Measurements from ENCODE around the gene PDZD8.

DNA sequence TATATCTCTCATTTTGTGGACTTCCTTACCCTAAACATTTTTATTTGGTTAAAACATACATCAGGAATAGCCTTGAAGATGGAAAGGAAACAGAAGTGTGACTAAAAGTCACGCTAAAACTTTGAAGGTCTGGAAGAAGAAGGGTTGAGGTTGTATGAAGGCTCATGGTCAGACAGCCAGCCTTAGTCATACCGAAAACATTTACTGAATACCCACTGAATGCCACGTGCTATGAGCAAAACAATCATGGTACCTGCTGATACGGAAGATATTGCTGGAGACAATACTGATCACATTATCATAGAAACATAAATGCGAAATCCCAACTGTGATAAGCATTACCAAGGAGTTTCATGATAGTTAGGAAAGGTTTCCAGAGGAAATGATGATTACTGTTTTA, 64.0 kb downstream of the PDZD8 start:
- TF ChIP-seq CTCF (conservative IDR thresholded peaks at IDR 0.05; ENCODE audit: low read length) (no peak), EZH2phosphoT487 (IDR thresholded peaks at IDR 0.05; ENCODE audit: borderline replicate concordance, low read depth, low read length) (no peak)

Measured in OCI-LY7 (cell line).